H54 (cell line): ENCODE results near the gene GJD3.

Experiments used
- DNase-seq: peaks from one replicate; pipeline ENCODE4 v3.0.0; 2011; ENCODE audit warnings: low spot score, mixed read lengths; ENCODE audit not compliant: insufficient read length
- FAIRE-seq: peaks from 3 replicates; lab custom pipeline; 2011; peaks lifted over from hg19 to GRCh38; lab: Jason Lieb, UNC
- POLR2A ChIP-seq: IDR thresholded peaks from 2 replicates; pipeline ENCODE4 v1.6.1; 2011; ENCODE audit warnings: low read depth, mild to moderate bottlenecking, low read length

GJD3 gene

GRCh38 chr17:40330850-40331470, 33.6 kb downstream of the GJD3 start:
- DNase-seq, result no peak
- TF ChIP-seq POLR2A, result no peak
- no peak for FAIRE-seq

DNA sequence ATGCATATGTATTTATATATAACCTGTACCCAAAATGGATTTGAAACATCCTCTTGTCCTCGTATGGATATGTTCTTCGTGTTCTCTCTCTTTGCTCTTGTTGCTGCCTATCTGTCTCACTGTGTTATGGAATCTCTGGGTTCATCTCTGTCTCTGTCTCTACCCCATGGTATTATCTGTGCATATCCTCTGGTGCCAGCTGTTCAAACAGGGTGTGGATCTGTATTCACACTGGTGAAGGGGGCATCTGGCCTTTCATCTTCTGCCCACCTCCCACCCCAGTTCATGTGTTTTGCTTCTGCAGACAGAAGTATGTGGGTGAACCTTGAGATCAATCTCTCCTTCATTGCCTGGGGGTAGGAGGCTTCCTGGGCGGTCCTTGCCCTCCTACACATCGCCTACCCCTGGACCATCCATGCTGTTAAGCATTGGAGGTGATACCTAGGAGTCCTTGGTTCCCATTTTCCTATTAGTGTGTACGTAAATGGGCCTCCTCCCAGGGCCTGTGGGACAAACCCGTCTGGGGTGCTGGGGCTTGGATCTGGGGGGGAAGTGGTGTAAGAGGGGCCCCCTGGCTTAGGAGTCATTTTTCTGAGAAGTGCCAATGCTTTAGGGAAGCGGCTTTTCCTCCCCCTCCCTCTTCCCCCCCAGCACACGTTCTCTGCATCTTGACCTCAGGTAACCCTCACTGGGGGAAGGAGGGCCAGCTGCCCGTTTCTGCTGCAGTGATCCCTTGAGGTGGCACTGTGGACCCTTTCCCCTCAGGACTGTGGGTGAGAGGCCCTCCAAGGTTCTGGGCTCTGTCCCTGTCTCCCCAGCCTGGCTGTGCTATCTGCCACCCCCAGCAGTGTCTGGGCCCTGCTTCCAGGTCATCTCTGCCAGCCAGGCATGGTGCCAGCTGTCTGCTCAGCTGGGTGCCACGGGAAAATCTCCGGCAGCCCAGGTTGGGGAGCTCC, 34.4 kb downstream of the GJD3 start:
- no peak for FAIRE-seq
- DNase-seq, result no peak
- TF ChIP-seq POLR2A, result no peak

GRCh38 chr17:40328386-40328766, 36.2 kb downstream of the GJD3 start:
- DNase-seq (no peak), FAIRE-seq (no peak)
- no peak for TF ChIP-seq POLR2A

DNA sequence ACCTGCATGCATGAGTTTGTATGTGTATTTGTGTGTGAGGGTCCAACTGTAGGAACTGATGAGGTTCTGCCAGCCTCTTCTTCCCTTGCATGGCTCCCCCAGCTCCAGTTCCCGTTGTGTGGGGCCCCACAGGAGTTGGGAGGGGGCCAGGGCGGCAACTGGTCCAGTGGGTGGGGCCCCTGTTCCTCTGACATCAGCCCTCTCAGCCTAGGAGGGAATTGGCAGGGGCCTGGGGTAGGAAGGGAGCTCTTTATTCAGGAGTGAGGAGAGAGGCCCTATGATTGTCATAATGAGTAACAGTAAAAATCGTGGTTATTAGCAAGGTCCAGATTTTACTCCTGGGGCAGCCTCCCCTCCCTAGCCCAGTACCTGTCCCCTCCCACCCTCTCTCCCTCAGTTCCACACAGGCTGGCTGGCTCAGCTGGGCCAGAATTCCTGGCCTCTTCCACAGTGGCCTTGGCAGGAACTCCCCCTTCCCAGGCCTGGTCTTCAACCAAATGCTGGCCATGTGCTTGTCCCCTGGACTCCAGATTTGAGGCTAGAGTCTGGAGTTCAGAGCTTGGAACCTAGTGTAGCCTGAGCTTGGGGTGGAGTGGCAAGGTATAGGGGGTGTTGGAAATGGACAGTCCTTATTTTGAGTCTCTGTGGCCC, 36.7 kb downstream of the GJD3 start:
- no peak for FAIRE-seq
- no peak for DNase-seq
- no peak for TF ChIP-seq POLR2A

DNA sequence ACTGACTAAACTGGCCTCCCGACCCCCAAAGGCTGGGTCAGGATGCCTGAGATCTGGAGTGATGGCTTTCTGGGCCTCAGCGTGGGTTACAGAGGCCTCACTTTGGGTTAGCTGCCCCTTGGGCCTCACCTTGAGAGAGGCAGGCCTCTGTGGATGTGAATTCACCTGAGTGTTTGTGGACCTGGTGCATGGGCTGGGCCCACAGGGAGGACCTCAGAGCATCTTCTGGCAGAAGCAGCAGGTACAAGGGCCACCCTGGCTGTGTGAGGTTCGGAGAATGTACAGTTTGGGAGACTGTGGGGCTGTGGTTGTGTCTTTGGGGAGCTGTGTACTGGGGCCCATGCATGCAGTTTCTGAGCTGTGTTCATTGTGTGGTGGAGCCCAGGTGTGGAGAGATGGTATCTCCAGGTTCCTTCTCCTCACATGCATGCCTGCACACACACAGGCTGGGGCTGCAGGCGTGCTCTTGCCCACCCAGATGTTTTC, 37.2 kb downstream of the GJD3 start:
- no peak for TF ChIP-seq POLR2A
- DNase-seq (no peak), FAIRE-seq (no peak)

DNA sequence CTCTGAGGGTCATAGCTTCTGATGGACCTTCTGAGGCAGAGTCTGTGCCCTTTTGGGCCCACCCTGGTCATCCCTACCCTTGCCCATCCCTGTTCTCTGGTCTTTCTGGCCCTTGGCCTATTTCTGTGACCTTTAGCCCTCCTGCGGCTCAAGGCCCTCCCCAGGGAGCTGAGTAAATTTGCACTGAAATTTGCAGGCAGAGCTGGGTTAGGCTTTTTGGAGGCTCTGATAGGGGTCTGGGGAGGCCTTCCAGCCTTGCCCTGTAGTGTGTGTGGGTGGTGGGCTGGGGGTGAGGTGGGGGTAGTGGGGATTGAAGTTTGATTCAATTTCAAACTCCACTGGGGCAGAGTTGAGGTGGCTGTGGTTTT, 37.7 kb downstream of the GJD3 start:
- no peak for DNase-seq
- TF ChIP-seq POLR2A, result no peak
- no peak for FAIRE-seq

DNA sequence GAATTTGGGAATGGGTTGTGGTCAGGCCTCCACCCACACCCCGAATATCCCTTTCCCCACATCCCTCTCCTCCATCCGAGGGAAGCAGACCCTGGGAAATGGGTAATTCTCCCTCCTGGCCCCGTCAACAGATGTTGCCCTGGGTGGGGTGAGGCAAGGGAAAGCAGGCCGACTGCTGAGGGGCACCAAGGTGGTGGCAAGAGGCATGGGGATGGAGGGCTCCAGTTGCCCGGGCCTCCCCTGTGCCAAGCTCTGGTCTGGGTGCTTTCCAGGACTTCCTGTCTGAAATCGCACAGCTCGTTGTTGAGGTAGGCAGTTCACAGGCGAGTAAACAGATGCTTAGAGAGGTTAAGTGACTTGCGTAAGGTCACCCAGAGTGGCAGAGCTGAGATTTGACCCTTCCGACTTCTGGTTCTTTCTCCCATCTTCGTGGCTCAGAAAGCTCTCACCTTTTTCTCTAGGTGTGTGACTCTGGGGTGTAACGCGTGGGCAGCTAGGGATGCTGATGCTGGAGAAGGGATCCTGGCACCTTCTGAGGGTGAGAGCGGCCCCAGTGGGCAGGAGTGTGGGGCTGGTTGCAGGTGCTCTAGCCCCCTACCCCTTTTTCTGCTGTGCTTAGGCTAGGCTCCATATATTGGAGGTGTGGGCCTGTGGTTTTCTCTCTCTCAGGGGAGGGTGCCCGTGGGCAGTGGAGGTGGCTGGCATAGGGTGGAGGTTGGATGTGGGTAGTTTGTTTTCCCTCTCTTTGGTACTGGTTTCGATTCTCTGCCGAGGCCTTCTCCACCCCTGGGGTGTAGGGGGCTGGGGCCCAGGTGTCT, 38.3 kb downstream of the GJD3 start:
- no peak for TF ChIP-seq POLR2A
- DNase-seq (no peak), FAIRE-seq (no peak)

DNA sequence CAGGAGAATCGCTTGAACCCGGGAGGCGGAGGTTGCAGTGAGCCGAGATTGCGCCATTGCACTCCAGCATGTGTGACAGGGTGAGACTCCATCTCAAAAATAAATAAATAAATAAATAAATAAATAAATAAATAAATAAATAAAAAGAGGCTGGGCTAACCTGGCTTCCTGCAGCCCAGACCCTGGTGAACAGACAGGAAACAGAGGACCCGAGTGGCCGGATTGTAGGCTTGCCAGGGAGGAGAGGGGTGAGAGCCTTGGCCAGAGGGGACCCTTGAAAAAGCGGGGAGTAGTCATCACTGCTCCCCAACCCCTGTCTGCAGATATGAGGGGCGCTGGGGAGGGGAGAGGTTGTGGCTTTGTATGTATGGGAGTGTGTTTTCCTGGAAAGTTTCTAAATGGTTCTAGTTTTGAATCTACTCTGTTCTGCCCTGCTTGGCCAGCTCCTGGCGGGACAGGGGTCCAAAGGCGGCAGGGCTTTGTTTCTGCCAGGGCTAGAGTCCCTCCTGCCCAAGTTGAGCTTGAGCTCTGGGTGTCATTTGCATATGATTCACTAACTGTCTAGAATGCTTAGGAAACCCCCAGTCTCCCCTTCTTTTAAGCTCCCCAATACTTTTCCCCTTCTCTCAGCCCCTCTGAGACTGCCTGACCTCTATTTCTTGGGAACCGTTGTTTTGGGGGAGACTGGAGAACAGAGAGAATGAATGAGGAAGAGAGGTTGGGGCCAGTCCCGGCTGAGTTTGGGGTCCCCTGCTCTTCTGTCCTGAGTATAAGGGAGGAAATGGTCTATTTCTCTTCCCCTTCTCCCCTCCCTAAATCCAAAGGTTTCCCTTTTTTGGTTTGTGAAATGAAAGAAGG, 39.2 kb downstream of the GJD3 start:
- TF ChIP-seq POLR2A, result no peak
- DNase-seq, result no peak
- FAIRE-seq, result no peak

- FAIRE-seq (no peak), DNase-seq (no peak)
- no peak for TF ChIP-seq POLR2A
Observed at GRCh38 chr17:40323391-40324381, 40.9 kb downstream of the GJD3 start.

DNA sequence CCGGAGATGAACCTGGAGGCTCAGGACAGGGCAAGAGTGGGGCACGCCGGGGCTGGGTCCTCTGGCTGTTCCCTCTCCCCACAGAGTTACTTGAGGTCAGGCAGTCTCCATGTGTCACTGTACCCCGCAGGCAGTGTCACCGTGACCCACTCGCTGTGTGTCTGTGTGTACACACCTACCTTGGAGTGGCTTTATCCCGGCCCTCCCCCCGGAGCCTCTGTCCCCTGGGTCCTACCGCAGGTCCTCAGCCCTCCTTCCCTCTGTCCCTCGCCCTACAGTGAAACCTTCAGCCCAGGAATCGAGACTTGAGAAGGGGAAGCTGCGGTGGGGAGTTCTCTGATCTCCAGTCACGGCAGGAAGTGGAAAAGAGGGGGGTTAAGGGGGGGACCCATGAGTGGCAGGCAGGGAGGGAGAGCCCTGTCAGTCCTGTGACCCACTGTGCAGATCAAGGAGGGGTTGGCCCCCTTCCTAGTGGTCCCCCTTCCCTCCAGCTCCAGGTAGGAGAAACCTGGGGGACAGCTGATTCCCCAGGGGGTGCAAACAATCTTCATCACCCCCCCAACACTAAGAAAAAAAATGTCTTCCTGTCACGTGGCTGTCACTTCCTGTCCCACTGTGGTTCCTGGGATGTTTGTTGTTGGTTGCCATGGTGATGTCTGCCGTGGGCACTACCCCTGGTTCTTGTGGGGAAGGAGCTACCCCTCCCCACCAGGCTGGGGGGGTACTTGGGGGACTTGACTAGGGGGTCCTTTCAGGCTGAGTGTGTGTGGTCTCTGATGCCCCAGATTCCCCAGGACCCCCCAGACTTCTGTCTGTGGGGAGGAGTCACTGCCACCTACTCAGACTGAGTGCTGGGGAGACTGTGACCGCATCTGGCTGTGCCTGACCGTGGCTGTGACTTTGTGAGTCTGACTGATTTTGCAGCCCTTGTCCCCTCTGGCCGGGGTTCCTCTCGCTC, 41.9 kb downstream of the GJD3 start:
- TF ChIP-seq POLR2A, result no peak
- FAIRE-seq (no peak), DNase-seq (no peak)
